HCT116 (cell line): Measurements from ENCODE around the gene FCN3. TPM values are rescaled to one million over a fixed set of nuclear protein-coding genes. Genes with fewer than 3 reads are reported as not detected.

Experiments
- ATAC-seq: fragments of 200-7000 bp; cut with Tn5 transposase; 2 replicates; pipeline ENCODE4 v1.9.1; 2020; ENCODE audit warnings: mild to moderate bottlenecking, moderate library complexity
- BruUV-seq: library from RNA; stranded (reverse); fragments of 400-500 nt; replicated peaks from 2 replicates; lab custom pipeline; 2021; lab: Mats Ljungman, UMichigan
- CTCF ChIA-PET: fragments of 300-600 bp; sonication (Branson Sonifier 250); formaldehyde crosslinking; loops from one replicate; lab custom pipeline; 2021; ENCODE audit warnings: antibody characterized with exemption; lab: Charles Lee
- POLR2A ChIA-PET: fragments of 300-600, 350-600 bp; sonication (Branson Sonifier 250); formaldehyde crosslinking; loops from one replicate; lab custom pipeline; 2021; ENCODE audit warnings: antibody characterized with exemption; lab: Charles Lee
- RAD21 ChIA-PET, 2 experiments: fragments of 300-600 bp; sonication (Branson Sonifier 250); formaldehyde crosslinking; loops; one replicate each; lab custom pipeline; 2023; ENCODE audit warnings: low total read pairs in 2 of 2; ENCODE audit not compliant: uncharacterized antibody in 2 of 2, unreplicated experiment in 2 of 2, low non-redundant PET in 1 of 2; lab: Charles Lee
- DNase-seq: peaks from one replicate; pipeline ENCODE4 v3.0.0-alpha.2; 2010; ENCODE audit warnings: low read depth, low spot score
- H2AFZ ChIP-seq: fragments of 200-600 bp; shearing (Covaris generic), sonication (generic); 2 replicates; pipeline ENCODE4 v1.6.1; 2017; ENCODE audit warnings: low read depth, mixed run types, mixed read lengths, antibody characterized with exemption, low read length; ENCODE audit not compliant: poor library complexity, severe bottlenecking
- H3K27ac ChIP-seq: 2 replicates; pipeline ENCODE4 v1.5.1; 2012; ENCODE audit warnings: low read depth, low read length
- H3K27me3 ChIP-seq: fragments of 200-600 bp; sonication (generic); 2 replicates; pipeline ENCODE4 v1.6.1; 2016; ENCODE audit warnings: mixed run types, low read length, mixed read lengths; ENCODE audit not compliant: insufficient read depth
- H3K36me3 ChIP-seq, 2 experiments: fragments of 200-500 bp in 1 of 2; fragments of 200-600 bp in 1 of 2; sonication (Bioruptor generic) in 1 of 2; sonication (generic) in 1 of 2; 2 replicates each; pipeline versions ENCODE4 v1.5.1 to v1.6.1; 2014 to 2016; ENCODE audit warnings: low read length in 2 of 2, inconsistent platforms in 1 of 2, mixed read lengths in 1 of 2, mixed run types in 1 of 2; ENCODE audit not compliant: insufficient read depth in 2 of 2, control insufficient read depth in 1 of 2
- H3K4me1 ChIP-seq, 2 experiments: fragments of 200-600 bp in 1 of 2; sonication (generic) in 1 of 2; 2 replicates each; pipeline versions ENCODE4 v1.5.1 to v1.6.1; 2012 to 2017; ENCODE audit warnings: low read length in 2 of 2, inconsistent platforms in 1 of 2, mild to moderate bottlenecking in 1 of 2, mixed read lengths in 1 of 2, mixed run types in 1 of 2, moderate library complexity in 1 of 2; ENCODE audit not compliant: insufficient read depth in 2 of 2, control insufficient read depth in 1 of 2
- H3K4me2 ChIP-seq: fragments of 200-600 bp; sonication (generic); 2 replicates; pipeline ENCODE4 v1.6.1; 2017; ENCODE audit warnings: mixed run types, low read length, mixed read lengths
- H3K4me3 ChIP-seq, 2 experiments: fragments of 200-600 bp in 1 of 2; sonication (generic) in 1 of 2; replicated peaks in 1 of 2; 2 replicates each; pipeline ENCODE4 v1.5.1; 2011 to 2016; ENCODE audit warnings: low read length in 2 of 2, control low read depth in 1 of 2, low read depth in 1 of 2, mild to moderate bottlenecking in 1 of 2, mixed read lengths in 1 of 2, mixed run types in 1 of 2
- H3K79me2 ChIP-seq: fragments of 200-600 bp; sonication (generic); 2 replicates; pipeline ENCODE4 v1.6.1; 2017; ENCODE audit warnings: mild to moderate bottlenecking, mixed run types, low read length, moderate library complexity, mixed read lengths; ENCODE audit not compliant: insufficient read depth
- H3K9ac ChIP-seq: fragments of 200-600 bp; sonication (generic); 2 replicates; pipeline ENCODE4 v1.6.1; 2016; ENCODE audit warnings: low read length, mixed read lengths
- H3K9me2 ChIP-seq: fragments of 200-600 bp; sonication (generic), shearing (Covaris generic); 2 replicates; pipeline ENCODE4 v1.6.1; 2017; ENCODE audit warnings: mixed run types, mild to moderate bottlenecking, moderate library complexity; ENCODE audit not compliant: insufficient read depth
- H3K9me3 ChIP-seq, 2 experiments: fragments of 200-500 bp in 1 of 2; fragments of 200-600 bp in 1 of 2; sonication (Bioruptor generic) in 1 of 2; sonication (generic) in 1 of 2; 2 replicates each; pipeline ENCODE4 v1.6.1; 2014 to 2017; ENCODE audit warnings: low read length in 2 of 2, mixed read lengths in 2 of 2, inconsistent platforms in 1 of 2, low read depth in 1 of 2, mild to moderate bottlenecking in 1 of 2, mixed run types in 1 of 2, moderate library complexity in 1 of 2; ENCODE audit not compliant: control insufficient read depth in 1 of 2, insufficient read depth in 1 of 2
- H4K20me1 ChIP-seq: fragments of 200-600 bp; sonication (generic), shearing (Covaris generic); 2 replicates; pipeline ENCODE4 v1.6.1; 2017; ENCODE audit warnings: mixed run types, mild to moderate bottlenecking, moderate library complexity; ENCODE audit not compliant: insufficient read depth
- CTCF ChIP-seq, 3 experiments: fragments of 200-600 bp in 1 of 3; sonication (generic) in 1 of 3; IDR thresholded peaks in 2 of 3; conservative IDR thresholded peaks in 1 of 3; 2 replicates each; pipeline ENCODE4 v1.5.1; 2012 to 2017; ENCODE audit warnings: low read depth in 2 of 3, low read length in 2 of 3, antibody characterized with exemption in 1 of 3, borderline replicate concordance in 1 of 3, control low read depth in 1 of 3, mild to moderate bottlenecking in 1 of 3, mixed read lengths in 1 of 3, mixed run types in 1 of 3, moderate library complexity in 1 of 3; ENCODE audit not compliant: insufficient read depth in 1 of 3
- EGR1 ChIP-seq: IDR thresholded peaks from 2 replicates; pipeline ENCODE4 v1.6.1; 2012; ENCODE audit warnings: low read depth
- ELF1 ChIP-seq: IDR thresholded peaks from 2 replicates; pipeline ENCODE4 v1.6.1; 2012; ENCODE audit warnings: low read depth, borderline replicate concordance
- EZH2phosphoT487 ChIP-seq: fragments of 200-600 bp; IDR thresholded peaks from 2 replicates; pipeline ENCODE4 v1.6.1; 2018; ENCODE audit warnings: antibody characterized with exemption, borderline replicate concordance
- RAD21 ChIP-seq: IDR thresholded peaks from 2 replicates; pipeline ENCODE4 v1.6.1; 2012; ENCODE audit warnings: low read depth, mild to moderate bottlenecking
- REST ChIP-seq: IDR thresholded peaks from 2 replicates; pipeline ENCODE4 v1.6.1; 2012; ENCODE audit warnings: low read depth
- SIN3A ChIP-seq: IDR thresholded peaks from 2 replicates; pipeline ENCODE4 v1.6.1; 2012; ENCODE audit warnings: low read depth
- SP1 ChIP-seq: IDR thresholded peaks from 2 replicates; pipeline ENCODE4 v1.6.1; 2012; ENCODE audit warnings: low read depth
- SRF ChIP-seq: IDR thresholded peaks from 2 replicates; pipeline ENCODE4 v1.6.1; 2012; ENCODE audit warnings: low read depth
- TCF7L2 ChIP-seq: IDR thresholded peaks from 2 replicates; pipeline ENCODE4 v1.7.0; 2011; ENCODE audit warnings: borderline replicate concordance, inconsistent platforms; ENCODE audit not compliant: insufficient read depth, insufficient read length; ENCODE audit errors: extremely low read depth
- YY1 ChIP-seq: IDR thresholded peaks from 2 replicates; pipeline ENCODE4 v1.6.1; 2011; ENCODE audit warnings: low read length, low read depth, moderate library complexity, mild to moderate bottlenecking; ENCODE audit not compliant: insufficient replicate concordance; ENCODE audit errors: extremely low read depth
- ZFX ChIP-seq: fragments of 450-650 bp; IDR thresholded peaks from 2 replicates; pipeline ENCODE4 v1.6.1; 2017
- ZNF274 ChIP-seq: fragments of 200-500 bp; sonication (Bioruptor generic); IDR thresholded peaks from 2 replicates; pipeline ENCODE4 v1.6.1; 2014; ENCODE audit warnings: mild to moderate bottlenecking, low read depth, low read length, inconsistent platforms
- intact Hi-C: fragments of 100-400 bp; cut with micrococcal nuclease; formaldehyde crosslinking; loops from 2 replicates; pipeline ENCODE4 v1.10.0; 2022
- total RNA-seq: library from RNA; stranded (reverse); gene quantifications from one replicate; pipeline ENCODE4 v1.2.1, GENCODE V29; 2021; ENCODE audit not compliant: unreplicated experiment

The FCN3 gene
- total RNA-seq, 1 experiment from 2014 or later, result 1.2 TPM

- TF ChIP-seq SRF (no peak), YY1 (no peak), REST (no peak), EZH2phosphoT487 (no peak), TCF7L2 (no peak), SIN3A (no peak), EGR1 (no peak), SP1 (no peak), CTCF (IDR thresholded peaks at IDR 0.05 in 2 of 3, conservative IDR thresholded peaks at IDR 0.05 in 1 of 3; ENCODE audit: borderline replicate concordance in 1 of 3, insufficient read depth in 1 of 3, low read depth in 2 of 3, low read length in 2 of 3) (no peak), ZNF274 (no peak), ELF1 (no peak), ZFX (no peak), RAD21 (no peak)
- RAD21 ChIA-PET, result interaction anchor here in 1 of 2 experiments (0.7 kb wide), 1 partner anchor 151 kb away, joined by 4 read pairs; no protein-coding TSS in a partner anchor
- Histone ChIP-seq H3K9me2 (no peaks in the 10 kb centered on the region), H3K9me3 (no peaks in the 10 kb centered on the region), H2AFZ (no peak overlapping the region), H4K20me1 (no peaks in the 10 kb centered on the region), H3K79me2 (peaks cover 26% of the 10 kb centered on the region), H3K4me3 (no peak overlapping the region), H3K4me2 (no peak overlapping the region), H3K27ac (no peak overlapping the region), H3K36me3 (peaks cover 38 to 39% of the 10 kb centered on the region in 2 experiments; a peak in 3 of 4 replicates), H3K27me3 (no peaks in the 10 kb centered on the region), H3K9ac (no peak overlapping the region), H3K4me1 (no peaks in the 10 kb centered on the region)
- no peak for DNase-seq
- ATAC-seq, result no peak
- CTCF ChIA-PET, result interaction anchor here (0.7 kb wide), 1 partner anchor 16 kb away, joined by 3 read pairs; no protein-coding TSS in a partner anchor
- BruUV-seq, result no TSS peak
- intact Hi-C loops, result loop anchor here (5.0 kb wide), 1 partner anchor 244 kb away; no protein-coding TSS in a partner anchor
- POLR2A ChIA-PET, result no interaction called here
These were observed 43.9 kb upstream of the FCN3 start for GRCh38 chr1:27418326-27419185.
